Stimulated activated CD4-positive, alpha-beta T cell treated with anti-CD3 and anti-CD28 coated beads, TNF-alpha, amount 100 ng/mL, for 48 hours (primary cell): ENCODE data around the gene MAPK11.
A peak's percentile ranks its signal among the peaks of the same experiment; 100 is the strongest.

Experiments used
- DNase-seq, 3 donors: peaks; one replicate each; pipeline ENCODE4 v3.0.0-alpha.2; 2020; ENCODE audit warnings: low read depth in 3 of 3

The MAPK11 gene

DNA sequence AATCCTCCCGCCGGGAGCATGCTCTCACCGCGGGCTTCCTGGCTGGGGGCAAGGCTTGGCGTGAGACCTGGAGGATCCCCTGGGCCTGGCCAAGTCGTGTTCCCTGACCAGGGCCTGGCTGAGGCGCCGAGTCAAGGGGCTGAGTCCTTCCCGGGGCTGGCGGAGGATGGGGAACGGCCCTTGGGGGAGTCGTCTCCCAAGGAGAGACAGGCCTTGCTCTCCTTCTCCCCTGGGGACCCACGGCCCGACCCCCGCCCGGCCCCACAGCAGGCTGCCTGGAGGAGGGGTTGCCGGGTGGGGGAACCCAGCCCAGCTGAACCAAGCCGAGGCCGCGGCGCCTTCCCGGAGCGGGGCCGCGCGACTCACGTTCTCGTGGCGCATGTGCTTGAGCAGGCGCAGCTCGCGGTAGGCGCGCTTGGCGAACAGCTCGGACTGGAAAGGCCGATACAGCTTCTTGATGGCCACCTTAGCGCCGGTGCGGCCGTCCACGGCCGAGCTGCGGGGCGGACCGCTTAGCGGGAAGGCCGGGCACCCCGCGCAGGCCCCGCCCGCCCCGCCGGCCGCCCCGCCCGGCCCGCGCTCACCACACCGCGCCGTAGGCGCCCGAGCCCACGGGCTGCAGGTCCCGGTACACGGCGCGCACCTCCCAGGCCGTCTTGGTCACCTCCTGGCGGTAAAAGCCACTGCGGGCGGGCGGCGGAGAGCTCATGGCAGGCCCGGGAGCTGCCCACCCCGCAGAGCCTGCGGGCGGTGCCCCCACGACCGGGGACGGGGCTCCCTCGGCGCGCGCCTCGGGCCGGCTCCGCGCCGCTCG lies 9.2 kb downstream of the MAPK11 start:
- no peak for DNase-seq

DNA sequence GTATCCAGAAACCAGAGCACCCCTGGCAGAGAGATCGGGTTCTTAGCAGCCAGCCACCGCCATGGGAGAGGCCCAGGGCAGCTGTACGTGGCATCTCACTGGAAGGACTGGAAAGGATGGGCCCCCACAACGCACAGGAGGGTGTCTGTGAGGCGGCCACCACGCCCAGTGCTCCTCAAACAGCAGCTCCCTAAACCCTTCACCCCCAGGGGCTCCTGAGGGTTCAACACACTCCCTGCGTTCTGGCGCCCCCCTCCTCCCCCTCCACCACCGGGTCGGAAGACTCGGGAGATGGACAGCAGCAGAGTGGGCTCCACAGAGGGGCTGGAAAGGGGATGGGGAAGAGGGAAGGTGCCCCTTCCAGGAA lies 9.8 kb downstream of the MAPK11 start:
- no peak for DNase-seq

DNA sequence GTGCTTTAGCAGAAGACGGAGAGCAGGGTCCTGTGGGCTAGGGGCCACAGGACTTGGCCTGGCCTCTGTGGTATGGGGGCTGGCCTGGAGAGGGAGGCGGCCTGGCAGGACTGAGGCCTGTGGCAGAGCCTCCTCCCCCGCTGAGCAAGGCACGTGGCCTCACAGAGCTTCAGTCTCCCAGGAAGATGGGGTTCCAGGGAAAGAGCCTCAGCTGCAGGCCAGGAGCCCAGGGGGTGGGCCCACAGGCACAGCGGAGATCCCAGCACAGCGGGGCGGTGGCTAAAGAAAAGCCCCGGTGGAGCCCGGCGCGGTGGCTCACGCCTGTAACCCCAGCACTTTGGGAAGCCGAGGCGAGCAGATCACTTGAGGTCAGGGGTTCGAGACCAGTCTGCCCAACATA lies 10.9 kb downstream of the MAPK11 start:
- no peak for DNase-seq

DNA sequence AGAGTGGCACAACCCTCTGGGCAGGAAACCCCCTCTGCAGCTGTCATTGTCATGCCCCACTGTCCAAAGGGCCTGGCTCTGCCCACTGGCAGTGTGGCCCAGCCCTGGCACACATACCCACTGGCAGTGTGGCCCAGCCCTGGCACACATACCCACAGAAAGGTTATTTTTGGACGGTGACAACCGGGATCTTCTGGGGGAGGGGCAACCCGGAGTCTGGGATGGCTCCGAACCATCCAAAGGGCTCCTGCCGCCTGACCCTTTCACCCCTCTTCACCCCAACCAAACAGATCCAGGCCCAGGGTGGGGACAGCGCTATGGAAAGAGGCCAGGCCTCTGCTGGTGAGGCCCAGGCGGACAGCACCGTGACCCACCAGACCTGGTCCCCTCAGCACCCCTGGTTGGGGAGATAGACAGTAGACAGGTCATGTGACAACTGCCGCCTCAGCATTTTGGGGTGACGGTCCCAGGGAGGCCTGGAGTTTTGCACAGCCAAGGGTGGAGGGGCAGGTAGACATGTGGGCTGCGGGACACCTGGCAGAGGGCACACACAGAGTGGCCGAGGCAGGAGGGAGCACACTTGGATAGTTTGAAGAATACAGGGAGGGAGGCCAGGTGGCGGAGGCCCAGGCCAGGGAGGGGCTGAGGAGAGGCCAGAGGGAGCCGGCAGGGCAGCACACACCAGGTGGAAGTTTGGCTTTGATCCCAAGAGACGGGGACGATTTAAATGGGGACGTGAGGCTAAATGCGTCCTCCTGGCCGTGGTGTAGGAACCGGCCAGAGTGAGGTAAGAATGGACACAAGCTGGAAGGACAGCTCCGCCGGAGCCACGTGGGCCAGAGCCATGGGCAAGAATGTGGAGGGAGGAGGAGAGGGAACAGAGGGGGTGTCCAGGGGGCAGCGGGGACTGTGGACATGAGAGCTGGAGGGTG lies 11.6 kb downstream of the MAPK11 start:
- no peak for DNase-seq

DNA sequence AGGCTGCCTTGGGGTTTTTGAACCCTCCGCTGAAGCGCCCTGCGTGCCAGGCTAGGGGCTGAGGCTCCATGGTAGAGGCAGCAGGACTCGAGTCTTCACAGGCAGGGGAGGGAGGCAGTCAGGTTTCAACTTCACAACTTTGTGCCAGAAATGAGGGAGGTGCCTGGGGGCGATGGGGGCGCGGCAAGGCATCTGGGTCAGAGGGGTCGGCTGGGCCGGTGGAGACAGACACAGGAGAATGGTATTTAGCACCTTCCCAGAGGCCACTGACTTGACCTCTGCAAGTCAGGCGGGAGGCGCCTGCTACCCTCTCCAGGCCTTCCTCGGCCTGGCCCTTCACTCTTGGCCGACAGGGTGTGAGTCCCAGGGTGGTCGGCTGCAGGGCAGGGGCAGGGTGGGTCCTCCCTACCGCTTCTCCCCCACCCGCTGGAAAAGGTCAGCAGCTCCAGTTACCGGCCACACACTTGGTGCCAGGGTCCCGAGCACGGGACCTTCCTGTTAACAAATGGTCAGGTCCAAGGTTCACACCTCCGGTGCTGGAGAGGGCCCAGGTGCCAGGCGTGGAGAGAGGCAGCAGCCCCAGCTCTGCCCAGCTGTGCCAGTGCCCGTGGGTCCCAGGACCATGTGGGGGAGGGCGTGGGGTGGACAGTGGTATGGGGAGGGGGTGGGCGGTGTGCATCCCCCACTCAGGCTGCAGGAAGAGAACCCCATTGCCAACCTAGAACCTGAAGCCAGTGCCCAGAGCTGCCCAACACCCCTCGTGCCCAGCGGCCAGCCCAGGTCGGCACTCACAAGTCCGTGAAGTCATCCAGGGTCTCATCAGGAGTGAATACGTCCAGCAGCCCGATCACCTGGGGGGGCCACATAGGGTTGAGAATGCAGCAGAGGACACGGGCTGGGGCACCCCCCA lies 12.5 kb downstream of the MAPK11 start:
- no peak for DNase-seq

DNA sequence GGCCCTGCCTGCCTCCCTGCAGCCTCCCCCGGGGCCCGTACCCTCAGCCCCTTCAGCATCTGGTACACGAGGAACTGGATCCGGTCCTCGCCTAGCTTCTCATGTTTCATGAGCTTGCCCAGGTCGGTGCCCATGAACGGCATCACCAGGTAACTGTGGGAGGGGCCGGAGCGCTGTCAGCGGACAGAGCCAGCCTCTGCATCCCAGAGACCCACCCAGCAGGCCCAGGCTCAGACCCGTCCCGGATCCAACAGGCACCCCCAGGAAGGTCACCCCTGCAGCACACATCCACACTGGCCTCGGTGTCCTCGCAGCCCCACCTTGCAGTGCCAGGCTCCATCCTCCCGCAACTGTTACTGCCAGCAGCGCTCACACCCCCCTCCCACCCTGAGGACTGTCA lies 13.1 kb downstream of the MAPK11 start:
- DNase-seq = no peak

DNA sequence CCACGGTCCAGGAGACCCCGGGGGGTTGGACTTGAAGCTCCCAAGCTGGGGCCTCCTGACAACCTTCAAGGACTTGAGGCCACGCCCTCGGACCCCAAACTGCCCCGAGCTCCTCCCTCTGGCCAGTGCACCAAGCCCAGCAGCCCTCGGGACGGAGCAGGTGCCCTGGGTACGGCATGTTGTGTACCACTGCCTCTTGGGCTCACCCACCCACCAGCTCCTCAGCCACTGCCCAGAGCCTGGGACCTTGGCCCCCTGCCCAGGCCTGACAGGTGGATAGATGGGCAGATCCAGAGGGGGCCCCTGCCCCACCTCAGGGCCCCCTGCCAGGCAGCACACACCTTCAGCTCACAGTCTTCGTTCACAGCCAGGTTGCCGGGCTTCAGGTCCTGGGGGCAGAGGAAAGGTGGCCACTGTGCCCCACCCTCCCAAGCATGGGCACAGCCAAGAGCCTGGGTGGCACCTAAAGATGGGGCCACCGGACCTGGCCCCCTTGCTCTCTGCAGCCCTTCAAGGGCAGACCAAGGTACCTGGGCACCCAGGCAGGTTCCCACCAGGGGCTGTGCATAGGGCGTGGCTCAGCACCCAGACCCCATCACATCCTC lies 13.8 kb downstream of the MAPK11 start:
- no peak for DNase-seq

DNA sequence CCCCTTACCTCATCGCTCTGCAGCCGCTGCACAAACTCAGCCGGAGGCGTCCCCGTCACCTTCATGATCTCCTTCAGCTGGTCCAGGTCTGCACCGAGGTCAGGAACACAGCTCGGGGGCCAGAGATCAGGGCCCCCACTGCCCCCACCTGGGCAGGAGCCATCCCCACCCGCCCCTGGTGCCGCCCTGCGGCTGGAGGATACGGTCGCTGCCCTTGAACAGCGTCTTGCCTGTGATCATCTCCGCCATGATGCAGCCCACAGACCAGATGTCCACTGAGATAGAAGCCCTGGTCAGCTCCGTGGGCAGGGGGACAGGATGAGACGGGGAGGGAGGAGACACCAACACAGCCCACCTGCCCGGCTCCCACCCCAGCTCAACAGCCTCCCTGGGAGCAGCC lies 14.6 kb downstream of the MAPK11 start:
- DNase-seq = no peak

DNA sequence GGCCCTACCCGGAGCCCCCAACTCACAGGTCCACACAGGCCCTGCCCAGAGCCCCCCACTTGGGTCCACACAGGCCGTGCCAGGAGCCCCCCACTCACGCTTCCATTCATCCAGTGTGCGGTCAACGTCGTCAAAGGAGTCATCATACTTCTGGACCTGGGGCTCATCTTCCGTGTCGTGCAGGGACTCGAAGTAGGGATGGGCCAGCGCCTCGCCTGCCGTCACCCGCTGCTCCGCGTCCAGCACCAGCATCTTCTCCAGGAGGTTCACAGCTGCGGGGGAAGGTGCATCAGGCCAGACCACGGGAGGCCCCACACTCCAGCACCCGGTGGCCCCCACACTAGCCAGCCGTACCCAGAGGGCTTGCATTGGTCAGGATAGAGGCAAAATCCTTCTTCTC lies 15.1 kb downstream of the MAPK11 start:
- no peak for DNase-seq

DNA sequence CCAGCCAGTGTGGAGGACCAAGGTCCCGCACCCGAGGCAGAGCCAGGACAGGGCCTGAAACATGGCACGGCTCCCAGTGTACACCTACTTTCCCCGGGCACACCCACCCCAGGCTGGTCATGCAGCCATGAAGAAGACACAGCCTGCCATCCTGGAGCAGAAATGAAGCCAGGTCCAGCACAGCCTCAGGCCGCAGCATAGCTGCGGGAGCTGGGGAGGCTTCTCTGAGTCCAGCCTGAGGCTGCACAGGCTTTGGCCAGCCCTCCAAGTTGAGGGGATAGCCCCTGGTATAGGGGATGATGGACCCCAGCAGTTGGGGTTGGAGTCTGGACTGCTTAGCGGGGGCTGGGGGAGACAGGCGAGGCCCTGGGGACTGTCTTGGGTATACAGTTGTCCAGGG lies 16.2 kb downstream of the MAPK11 start:
- no peak for DNase-seq

DNA sequence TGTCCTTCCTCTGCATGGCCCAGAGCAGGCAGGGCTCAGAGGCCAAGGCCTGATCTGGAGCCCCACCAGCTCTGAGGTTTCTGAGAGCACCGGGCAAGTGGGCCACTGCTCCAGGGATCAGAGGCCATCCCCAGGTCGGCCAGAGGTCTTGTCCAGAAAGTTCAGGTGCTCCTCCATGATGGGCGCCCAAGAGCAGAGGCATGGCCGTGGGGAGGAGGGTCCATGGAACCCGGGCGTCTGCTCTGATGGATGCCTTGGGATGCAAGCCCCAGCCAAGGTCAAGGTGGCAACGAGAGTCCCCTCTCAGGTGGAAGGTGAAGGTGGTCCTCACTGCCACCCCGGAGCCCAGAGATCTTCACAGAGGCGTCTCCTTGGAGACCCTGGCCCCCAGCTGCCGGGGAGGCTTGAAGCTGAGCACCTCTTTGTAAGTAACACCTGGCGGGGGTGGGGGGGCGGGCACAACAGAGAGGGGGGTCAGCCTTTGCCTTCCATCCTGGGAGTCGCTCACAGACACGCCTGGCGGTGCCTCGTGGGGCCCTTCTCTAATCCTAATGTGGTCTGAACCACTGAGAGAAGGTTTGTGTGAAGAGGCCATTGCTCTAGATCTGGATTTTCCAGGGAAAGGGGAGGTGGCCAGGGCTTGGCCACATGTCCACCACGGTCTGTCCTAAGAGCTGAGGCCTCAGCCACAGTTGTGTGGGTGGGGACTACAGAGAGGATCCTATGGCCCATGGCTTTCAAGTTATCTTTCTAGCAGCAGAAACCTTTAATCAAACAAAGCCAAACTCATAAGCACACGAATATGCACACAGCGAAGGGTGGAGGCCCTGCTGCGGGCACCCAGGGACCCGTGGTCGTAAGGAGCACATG lies 16.9 kb downstream of the MAPK11 start:
- no peak for DNase-seq

DNA sequence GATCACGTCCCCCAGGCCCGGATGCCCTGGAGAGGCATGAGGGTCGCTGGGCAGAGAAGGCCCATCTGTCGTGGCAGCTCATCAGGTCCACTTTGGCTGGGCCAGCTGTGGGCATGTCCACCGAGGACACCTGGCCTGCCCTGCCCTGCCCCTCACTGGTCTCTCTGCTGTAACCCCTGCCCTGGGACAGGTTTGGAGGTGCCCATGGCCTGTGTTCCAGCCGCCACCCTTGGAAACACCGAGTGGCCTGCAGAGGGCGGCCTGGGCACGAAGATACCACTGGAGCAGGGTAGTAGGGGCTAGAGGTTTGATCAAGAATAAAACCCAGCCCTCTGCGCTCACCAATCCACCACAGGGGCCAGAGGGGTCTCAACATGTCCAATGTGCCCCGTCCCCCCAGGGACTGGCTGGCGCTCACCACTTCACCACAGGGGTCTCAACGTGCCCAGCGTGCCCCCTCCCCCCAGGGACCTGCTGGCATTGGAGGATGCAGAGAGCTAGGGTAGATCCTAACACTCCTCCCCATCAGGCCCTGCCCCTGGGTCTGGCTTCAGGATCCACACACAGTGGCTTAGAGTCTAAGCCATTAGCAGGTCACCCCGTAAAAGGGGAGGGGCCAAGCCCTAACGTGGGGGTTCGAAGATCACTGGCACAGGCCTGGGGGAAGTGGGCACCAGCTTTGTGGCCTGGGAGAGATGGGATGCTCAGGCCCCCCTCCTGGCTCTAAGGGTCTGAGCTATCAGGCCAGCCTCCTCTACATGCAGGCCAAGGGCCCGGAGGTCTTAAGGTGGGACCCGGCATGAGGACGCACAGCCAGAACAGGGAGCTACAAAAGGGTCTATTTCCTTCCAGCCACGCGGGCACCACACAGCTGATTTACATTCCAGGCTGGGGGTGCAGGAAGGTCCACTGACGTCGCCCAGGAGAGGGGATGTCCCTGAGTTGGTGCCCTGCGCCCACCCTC lies 17.8 kb downstream of the MAPK11 start:
- DNase-seq = no peak

DNA sequence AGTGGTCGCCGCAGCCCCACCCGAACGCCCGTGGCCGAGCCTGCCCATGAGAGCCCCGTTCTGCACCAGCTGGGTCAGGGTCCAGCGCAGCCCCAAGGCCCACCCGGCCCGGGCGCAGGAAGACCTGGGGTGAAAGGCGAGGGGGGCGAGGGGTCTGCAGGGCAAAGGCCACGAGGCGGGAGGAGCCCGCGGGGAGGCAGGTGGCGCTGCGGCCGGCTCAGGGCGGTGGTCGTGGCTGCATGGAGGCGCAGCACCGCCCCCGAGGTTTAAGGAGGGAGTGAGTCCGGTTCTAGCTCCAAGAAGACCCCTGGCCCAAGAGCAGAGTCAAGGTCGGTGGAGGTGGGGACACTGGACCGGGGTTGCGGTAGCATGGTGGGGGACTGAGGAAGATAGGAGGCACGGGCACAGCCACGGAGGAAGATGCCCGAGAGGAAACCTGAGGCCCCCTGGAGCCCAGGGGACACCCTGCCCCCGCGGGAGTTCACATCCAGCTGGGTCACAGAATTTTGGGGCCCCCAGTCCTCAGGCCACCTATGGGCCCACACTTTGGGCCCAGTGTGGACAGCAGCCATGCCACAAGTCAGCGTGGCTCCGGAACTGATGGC lies 18.6 kb downstream of the MAPK11 start:
- DNase-seq = no peak

DNA sequence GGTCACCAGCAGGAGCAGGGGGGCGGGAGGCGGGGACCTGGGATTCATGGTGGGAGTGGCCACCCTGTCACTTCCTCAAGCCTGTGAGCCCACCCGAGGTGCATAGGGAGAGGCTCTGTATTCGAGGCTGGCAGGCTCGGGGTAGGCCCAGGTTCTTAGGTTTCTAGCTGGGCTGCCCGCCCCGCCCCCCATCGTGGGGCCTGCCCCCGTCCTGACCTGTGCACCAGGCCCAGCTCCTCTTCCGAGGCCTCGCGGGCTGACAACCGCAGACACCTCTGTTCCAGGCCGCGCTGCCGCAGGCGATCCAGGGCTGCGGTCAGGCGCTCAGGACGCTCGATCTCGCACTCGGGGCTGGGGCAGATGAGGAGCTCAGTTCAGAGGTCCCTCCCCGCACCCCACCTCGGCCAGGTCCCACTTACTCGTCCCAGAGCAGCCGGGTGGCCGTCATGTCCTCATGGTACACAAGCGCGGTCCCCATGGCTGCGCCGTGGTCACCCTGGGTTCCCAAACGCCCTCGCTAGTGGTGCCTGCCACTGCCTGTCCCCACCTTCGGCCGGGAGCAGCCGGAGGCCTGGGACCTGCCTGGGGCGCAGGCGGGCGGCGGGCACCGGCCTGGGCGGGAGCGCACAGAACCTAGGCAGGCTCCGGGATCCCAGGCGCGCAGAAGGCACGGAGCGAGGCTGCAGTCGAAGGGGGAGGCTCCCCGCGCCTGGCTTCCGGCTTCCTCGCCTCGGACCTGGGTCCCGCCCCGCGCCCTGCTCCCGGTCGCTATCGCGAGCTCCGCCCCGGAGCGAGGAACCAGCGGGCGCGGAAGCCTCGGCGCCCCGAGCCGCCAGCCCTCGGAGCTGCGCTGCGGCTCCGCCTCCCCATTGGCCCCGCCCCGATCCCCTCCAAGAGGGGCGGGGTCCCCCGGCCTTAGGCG lies 19.4 kb downstream of the MAPK11 start, which contains the start of gene HDAC10:
Gene HDAC10, minus strand, starts transcription at position 711 of the 922 bp plus-strand sequence. Its CDS starts 233 bp downstream, at position 478.
- DNase-seq = peak in 2 of 3 donors; percentile 81 to 84

DNA sequence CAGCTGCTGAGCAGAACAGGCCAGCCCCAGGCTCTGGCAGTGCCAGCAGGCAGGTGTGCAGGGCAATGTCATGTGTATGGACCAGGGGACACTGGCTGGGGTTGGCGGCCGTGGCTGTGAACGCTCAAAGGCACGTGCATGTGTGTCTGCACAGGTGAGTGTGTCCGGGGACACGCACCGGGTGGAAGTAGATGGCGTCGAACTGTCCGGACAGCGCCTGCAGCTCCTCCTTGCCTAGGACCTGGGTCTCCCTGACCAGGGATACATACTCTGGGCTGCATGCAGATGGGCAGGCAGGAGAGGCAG lies 20.0 kb downstream of the MAPK11 start:
- DNase-seq = no peak

DNA sequence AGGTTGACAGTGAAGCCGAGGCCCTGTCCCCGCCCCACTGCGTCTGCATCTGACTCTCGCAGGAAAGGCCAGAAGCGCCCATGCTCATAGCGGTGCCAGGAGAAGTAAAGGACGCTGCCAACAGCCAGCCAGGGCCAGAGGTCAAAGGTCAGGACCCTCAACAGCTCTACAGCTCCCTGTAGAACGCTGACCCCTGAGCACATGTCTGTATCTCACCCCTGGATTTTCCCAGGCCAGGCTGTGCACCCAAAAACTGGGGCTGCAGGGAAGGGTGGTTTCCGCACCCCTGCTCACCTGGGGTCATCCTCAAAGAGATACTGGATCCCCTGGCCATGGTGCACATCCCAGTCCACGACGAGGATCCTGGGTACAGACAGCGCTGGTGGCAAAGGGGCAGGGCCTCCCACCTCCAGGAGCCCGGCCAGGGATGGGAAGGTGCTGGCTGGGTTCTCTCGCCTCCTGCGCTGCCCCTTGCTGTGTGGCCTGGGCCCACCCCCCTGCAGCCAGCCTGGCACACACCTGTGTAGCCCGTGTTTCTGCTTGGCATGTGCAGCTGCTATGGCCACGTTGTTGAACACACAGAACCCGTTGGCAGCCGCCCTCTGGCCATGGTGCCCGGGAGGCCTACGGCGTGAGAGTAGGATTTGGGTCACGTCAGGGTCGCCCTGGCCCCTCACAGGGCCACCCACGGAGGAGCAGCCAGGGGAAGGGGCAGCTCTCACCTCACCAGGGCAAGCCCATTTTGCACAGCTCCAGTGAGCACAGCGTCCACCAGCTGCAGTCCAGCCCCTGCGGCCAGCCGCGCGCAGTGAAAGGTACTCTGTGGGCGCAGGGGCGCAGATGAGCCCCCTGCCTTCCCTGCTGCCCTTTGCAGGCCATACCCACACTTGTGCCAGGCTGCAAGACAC lies 20.6 kb downstream of the MAPK11 start:
- DNase-seq = no peak
